B cell (primary cell): ENCODE results near the gene FBXL16. TPM values are rescaled to one million over a fixed set of nuclear protein-coding genes. Genes with fewer than 3 reads are reported as not detected.
A peak's percentile ranks its signal among the peaks of the same experiment; 100 is the strongest.

Experiments
- ATAC-seq: fragments of 200-7000 bp; cut with Tn5 transposase; one replicate; pipeline ENCODE4 v1.10.0; 2021; ENCODE audit warnings: low read depth, mild to moderate bottlenecking, moderate number of reproducible peaks, moderate library complexity
- CTCF ChIA-PET: fragments of 350-600 bp; sonication (Branson Sonifier 250); formaldehyde crosslinking; loops from one replicate; lab custom pipeline; 2021; ENCODE audit warnings: antibody characterized with exemption, inconsistent platforms; lab: Charles Lee
- POLR2A ChIA-PET: fragments of 350-600 bp; sonication (Branson Sonifier 250); formaldehyde crosslinking; loops from one replicate; lab custom pipeline; 2021; ENCODE audit warnings: antibody characterized with exemption; lab: Charles Lee
- DNase-seq: peaks from one replicate; pipeline ENCODE4 v3.0.0; 2013
- H2AFZ ChIP-seq: 2 replicates; pipeline ENCODE4 v1.6.1; 2012; ENCODE audit warnings: mild to moderate bottlenecking, low read depth, low read length; ENCODE audit not compliant: insufficient read depth, poor library complexity, severe bottlenecking
- H3K27ac ChIP-seq, 2 donors: 1 replicate in 1 of 2; 2 replicates in 1 of 2; pipeline ENCODE4 v1.5.1; 2012 to 2013; ENCODE audit warnings: low read length in 2 of 2, mild to moderate bottlenecking in 2 of 2, moderate library complexity in 1 of 2
- H3K27me3 ChIP-seq, 4 experiments: fragments of 200-600 bp in 1 of 4; sonication (generic) in 1 of 4; replicated peaks in 1 of 4; 1 replicate in 2 of 4; 2 replicates in 2 of 4; pipeline versions ENCODE4 v1.6.1 to v1.7.0; 2013 to 2016; ENCODE audit warnings: low read length in 3 of 4, mild to moderate bottlenecking in 2 of 4, mixed read lengths in 1 of 4, moderate library complexity in 1 of 4; ENCODE audit not compliant: insufficient read depth in 4 of 4, control insufficient read depth in 3 of 4; ENCODE audit errors: control extremely low read depth in 1 of 4
- H3K36me3 ChIP-seq, 2 experiments: replicated peaks in 1 of 2; 1 replicate in 1 of 2; 2 replicates in 1 of 2; pipeline versions ENCODE4 v1.6.1 to v1.7.1; 2013; ENCODE audit warnings: low read length in 1 of 2; ENCODE audit not compliant: insufficient read depth in 2 of 2, control insufficient read depth in 1 of 2; ENCODE audit errors: control extremely low read depth in 1 of 2, extremely low read depth in 1 of 2
- H3K4me1 ChIP-seq, 2 donors: fragments of 200-600 bp in 1 of 2; sonication (generic) in 1 of 2; 1 replicate in 1 of 2; 2 replicates in 1 of 2; pipeline versions ENCODE4 v1.5.1 to v1.6.1; 2013 to 2017; ENCODE audit warnings: low read length in 2 of 2; ENCODE audit not compliant: control insufficient read depth in 2 of 2, insufficient read depth in 2 of 2
- H3K4me2 ChIP-seq: replicated peaks from 2 replicates; pipeline ENCODE3; 2012; ENCODE audit warnings: mild to moderate bottlenecking, low read depth, low read length; ENCODE audit not compliant: poor library complexity, severe bottlenecking
- H3K4me3 ChIP-seq, 5 experiments: fragments of 200-600 bp in 1 of 5; sonication (generic) in 1 of 5; 1 replicate in 3 of 5; 2 replicates in 2 of 5; pipeline versions ENCODE4 v1.5.1 to v1.7.0; 2011 to 2016; ENCODE audit warnings: low read length in 4 of 5, mild to moderate bottlenecking in 4 of 5, low read depth in 2 of 5, control low read depth in 1 of 5, moderate library complexity in 1 of 5; ENCODE audit not compliant: insufficient read depth in 1 of 5; ENCODE audit errors: control extremely low read depth in 1 of 5, extremely low read depth in 1 of 5
- H3K79me2 ChIP-seq: fragments of 200-600 bp; sonication (generic); one replicate; pipeline ENCODE4 v1.6.0; 2016; ENCODE audit warnings: low read length; ENCODE audit not compliant: control insufficient read depth, insufficient read depth
- H3K9ac ChIP-seq: fragments of 200-600 bp; sonication (generic); 2 replicates; pipeline ENCODE4 v1.6.1; 2017; ENCODE audit warnings: mild to moderate bottlenecking, low read length, moderate library complexity
- H3K9me3 ChIP-seq, 3 donors: one replicate each; pipeline versions ENCODE4 v1.6.1 to v1.7.1; 2013; ENCODE audit warnings: low read length in 2 of 3; ENCODE audit not compliant: control insufficient read depth in 2 of 3, insufficient read depth in 1 of 3; ENCODE audit errors: control extremely low read depth in 1 of 3
- H4K20me1 ChIP-seq: 2 replicates; pipeline ENCODE4 v1.6.0; 2012; ENCODE audit warnings: mild to moderate bottlenecking, low read length; ENCODE audit not compliant: insufficient read depth, control insufficient read depth, poor library complexity, severe bottlenecking
- H3K27ac Mint-ChIP-seq: one replicate; pipeline ENCODE4 v1.8.0; 2021; ENCODE audit warnings: mixed read lengths
- H3K27me3 Mint-ChIP-seq: one replicate; pipeline ENCODE4 v1.8.0; 2021; ENCODE audit warnings: mixed read lengths
- H3K4me1 Mint-ChIP-seq: one replicate; pipeline ENCODE4 v1.8.0; 2021; ENCODE audit warnings: mixed read lengths
- H3K4me3 Mint-ChIP-seq: one replicate; pipeline ENCODE4 v1.8.0; 2021; ENCODE audit warnings: mixed read lengths
- H3K9me3 Mint-ChIP-seq: one replicate; pipeline ENCODE4 v1.8.0; 2022; ENCODE audit warnings: mixed read lengths; ENCODE audit not compliant: insufficient read depth
- EZH2 ChIP-seq: IDR thresholded peaks from 2 replicates; pipeline ENCODE4 v1.6.1; 2012; ENCODE audit warnings: borderline replicate concordance, low read depth, mild to moderate bottlenecking, moderate library complexity, low read length; ENCODE audit not compliant: insufficient read depth, poor library complexity, severe bottlenecking
- WGBS: methylation state at CpG from one replicate; pipeline ENCODE4 v1.1.5; 2013; ENCODE audit warnings: missing lambda C conversion rate; ENCODE audit not compliant: insufficient coverage; 5-methylcytosine and 5-hydroxymethylcytosine counted together
- intact Hi-C: fragments of 100-400 bp; cut with micrococcal nuclease; formaldehyde crosslinking; loops from one replicate; pipeline ENCODE4 v1.10.0; 2022
- polyA plus RNA-seq: library from polyadenylated mRNA; depleted of rRNA; stranded (reverse); fragments of >200 nt; gene quantifications from 2 replicates; pipeline ENCODE4 v1.2.3, GENCODE V29; 2012
- total RNA-seq, 2 donors: library from RNA; stranded (reverse); fragments of 120-200 nt in 1 of 2; gene quantifications; 1 replicate in 1 of 2; 2 replicates in 1 of 2; pipeline versions ENCODE4 v1.2.3 to v1.2.4, GENCODE V29; 2013 to 2022
- TF ChIP-seq, protein P1 (sequence below): fragments of 200-600 bp; IDR thresholded peaks from one replicate; pipeline ENCODE4 v1.8.0; 2022; ENCODE audit warnings: antibody characterized with exemption, mild to moderate bottlenecking

Gene FBXL16
- total and polyA plus RNA-seq, 2 donors (not counting 1 experiment from before 2014, with no cell fraction given): 2.2 to 5.8 TPM

GRCh38 chr16:680625-680945 is 25.0 kb downstream of the FBXL16 start:
- Histone ChIP-seq H3K9ac (peak overlapping the region; percentile 67), H3K9me3 (peaks cover 0 to 7% (median 0%) of the 10 kb centered on the region in 3 donors), H3K79me2 (peaks cover 32% of the 10 kb centered on the region), H3K4me2 (peak overlapping the region; percentile 99), H3K4me3 (peak overlapping the region; percentile 22 to 84 (median 65)), H3K4me1 (peaks cover 28 to 65% of the 10 kb centered on the region in 2 donors), H3K27me3 (peaks cover 0 to 15% (median 6%) of the 10 kb centered on the region in 4 experiments), H2AFZ (peak overlapping the region; percentile 85), H4K20me1 (peaks cover 31% of the 10 kb centered on the region), H3K36me3 (peaks cover 0 to 17% of the 10 kb centered on the region in 2 experiments), H3K27ac (peak overlapping the region in 1 of 2 donors; percentile 81)
- H3K9me3 Mint-ChIP-seq: no peaks in the 10 kb centered on the region
- under 1% methylated on average over 38 of the region's 38 CpGs for WGBS
- intact Hi-C loops: loop anchor here (5.0 kb wide), 1 partner anchor 42 kb away; the partner anchor contains the start of gene ANTKMT
- H3K4me3 Mint-ChIP-seq: peak overlapping the region; percentile 89
- DNase-seq (no peak), ATAC-seq (no peak)
- peaks cover 38% of the 10 kb centered on the region for H3K4me1 Mint-ChIP-seq
- TF ChIP-seq EZH2: no peak
- TF ChIP-seq, protein P1, sequence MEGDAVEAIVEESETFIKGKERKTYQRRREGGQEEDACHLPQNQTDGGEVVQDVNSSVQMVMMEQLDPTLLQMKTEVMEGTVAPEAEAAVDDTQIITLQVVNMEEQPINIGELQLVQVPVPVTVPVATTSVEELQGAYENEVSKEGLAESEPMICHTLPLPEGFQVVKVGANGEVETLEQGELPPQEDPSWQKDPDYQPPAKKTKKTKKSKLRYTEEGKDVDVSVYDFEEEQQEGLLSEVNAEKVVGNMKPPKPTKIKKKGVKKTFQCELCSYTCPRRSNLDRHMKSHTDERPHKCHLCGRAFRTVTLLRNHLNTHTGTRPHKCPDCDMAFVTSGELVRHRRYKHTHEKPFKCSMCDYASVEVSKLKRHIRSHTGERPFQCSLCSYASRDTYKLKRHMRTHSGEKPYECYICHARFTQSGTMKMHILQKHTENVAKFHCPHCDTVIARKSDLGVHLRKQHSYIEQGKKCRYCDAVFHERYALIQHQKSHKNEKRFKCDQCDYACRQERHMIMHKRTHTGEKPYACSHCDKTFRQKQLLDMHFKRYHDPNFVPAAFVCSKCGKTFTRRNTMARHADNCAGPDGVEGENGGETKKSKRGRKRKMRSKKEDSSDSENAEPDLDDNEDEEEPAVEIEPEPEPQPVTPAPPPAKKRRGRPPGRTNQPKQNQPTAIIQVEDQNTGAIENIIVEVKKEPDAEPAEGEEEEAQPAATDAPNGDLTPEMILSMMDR: no peak
- ChIA-PET CTCF (interaction anchor here (0.8 to 1.4 kb wide), 2 partner anchors 10 to 13 kb away, joined by 3 to 7 read pairs; partner anchors contain the start of genes RHOT2 and WDR24), POLR2A (interaction anchor here (0.8 to 1.1 kb wide), 2 partner anchors 10 to 154 kb away, joined by 3 to 6 read pairs; partner anchors contain the start of gene WDR24)
- peak overlapping the region; percentile 65 for H3K27ac Mint-ChIP-seq
- no peaks in the 10 kb centered on the region for H3K27me3 Mint-ChIP-seq
